Transverse colon (tissue), 4 donors: Measurements from ENCODE around the gene ACTA2.

Source experiments
- EP300 ChIP-seq: sonication (generic); formaldehyde crosslinking; IDR thresholded peaks from one replicate; pipeline ENCODE4 v1.6.1; 2017; ENCODE audit warnings: antibody characterized with exemption, low read depth
- POLR2A ChIP-seq: fragments of 450-650 bp; IDR thresholded peaks from one replicate; pipeline ENCODE4 v1.6.1; 2016; ENCODE audit warnings: antibody characterized with exemption, mild to moderate bottlenecking, moderate library complexity
- POLR2AphosphoS5 ChIP-seq, 3 donors: sonication (generic); formaldehyde crosslinking; IDR thresholded peaks; one replicate each; pipeline ENCODE4 v1.6.1; 2016; ENCODE audit warnings: antibody characterized with exemption in 3 of 3
- TF ChIP-seq, protein P1 (sequence below), 5 experiments: fragments of 200-600 bp in 3 of 5; fragments of 450-650 bp in 2 of 5; sonication (generic) in 3 of 5; IDR thresholded peaks; 1 replicate in 2 of 5; 2 replicates in 3 of 5; pipeline ENCODE4 v1.5.1; 2016 to 2017; ENCODE audit warnings: antibody characterized with exemption in 5 of 5, inconsistent platforms in 3 of 5, mild to moderate bottlenecking in 2 of 5, moderate library complexity in 1 of 5

DNA sequence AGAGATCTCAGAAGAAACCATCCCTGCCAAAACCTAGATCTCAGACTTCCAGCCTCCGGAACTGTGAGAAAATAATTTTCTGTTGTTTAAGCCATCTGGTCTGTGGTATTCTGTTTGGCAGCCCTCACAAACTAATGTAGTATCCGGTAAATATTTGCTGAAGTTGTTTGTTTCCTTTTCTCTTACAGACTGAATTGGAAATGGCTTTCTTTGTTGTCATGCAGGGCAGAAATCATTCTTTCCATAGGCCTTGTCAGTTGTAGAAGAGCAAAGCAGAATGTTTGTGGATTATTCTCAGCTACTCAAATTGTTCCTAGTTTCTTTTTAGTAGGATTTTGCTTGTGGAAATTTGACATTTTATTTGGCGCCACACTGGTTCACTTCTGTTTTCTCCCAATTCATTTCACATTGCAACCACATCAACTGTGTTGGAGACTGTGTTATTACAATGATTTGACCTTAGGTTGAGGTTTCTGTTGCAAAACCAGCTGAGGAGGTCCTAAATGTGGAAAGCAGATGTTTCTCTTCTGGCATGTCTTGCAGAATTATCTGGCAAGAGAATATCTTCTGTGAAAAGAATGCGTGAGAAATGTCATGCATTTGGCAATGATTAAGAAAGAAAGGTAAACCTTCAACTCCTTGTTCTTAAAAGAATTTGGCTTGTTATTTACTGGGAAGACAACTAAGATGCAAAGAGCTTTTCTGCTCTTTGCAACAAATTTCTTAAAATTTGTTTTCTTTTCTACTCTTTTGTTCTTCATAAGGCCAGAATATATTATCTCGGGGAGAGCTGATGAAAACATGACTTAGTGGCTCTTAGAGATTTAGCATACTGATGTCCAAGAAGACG lies 25.8 kb downstream of the ACTA2 start:
- TF ChIP-seq, protein P1, sequence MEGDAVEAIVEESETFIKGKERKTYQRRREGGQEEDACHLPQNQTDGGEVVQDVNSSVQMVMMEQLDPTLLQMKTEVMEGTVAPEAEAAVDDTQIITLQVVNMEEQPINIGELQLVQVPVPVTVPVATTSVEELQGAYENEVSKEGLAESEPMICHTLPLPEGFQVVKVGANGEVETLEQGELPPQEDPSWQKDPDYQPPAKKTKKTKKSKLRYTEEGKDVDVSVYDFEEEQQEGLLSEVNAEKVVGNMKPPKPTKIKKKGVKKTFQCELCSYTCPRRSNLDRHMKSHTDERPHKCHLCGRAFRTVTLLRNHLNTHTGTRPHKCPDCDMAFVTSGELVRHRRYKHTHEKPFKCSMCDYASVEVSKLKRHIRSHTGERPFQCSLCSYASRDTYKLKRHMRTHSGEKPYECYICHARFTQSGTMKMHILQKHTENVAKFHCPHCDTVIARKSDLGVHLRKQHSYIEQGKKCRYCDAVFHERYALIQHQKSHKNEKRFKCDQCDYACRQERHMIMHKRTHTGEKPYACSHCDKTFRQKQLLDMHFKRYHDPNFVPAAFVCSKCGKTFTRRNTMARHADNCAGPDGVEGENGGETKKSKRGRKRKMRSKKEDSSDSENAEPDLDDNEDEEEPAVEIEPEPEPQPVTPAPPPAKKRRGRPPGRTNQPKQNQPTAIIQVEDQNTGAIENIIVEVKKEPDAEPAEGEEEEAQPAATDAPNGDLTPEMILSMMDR (IDR thresholded peaks at IDR 0.05): no peak
- TF ChIP-seq POLR2A (no peak), POLR2AphosphoS5 (IDR thresholded peaks at IDR 0.05) (peak in 2 of 3 donors; percentile 52 to 75), EP300 (no peak)
